H1 (cell line): ENCODE measurements around the gene ZNF561. TPM values are rescaled to one million over a fixed set of nuclear protein-coding genes. Genes with fewer than 3 reads are reported as not detected.

ENCODE experiments used
- CTCF ChIA-PET: fragments of 300-600 bp; sonication (Branson Sonifier 250); formaldehyde crosslinking; loops from one replicate; lab custom pipeline; 2021; ENCODE audit not compliant: partially characterized antibody; lab: Charles Lee
- POLR2A ChIA-PET: fragments of 300-600 bp; sonication (Branson Sonifier 250); formaldehyde crosslinking; loops from one replicate; lab custom pipeline; 2021; ENCODE audit warnings: inconsistent platforms; ENCODE audit not compliant: partially characterized antibody; lab: Charles Lee
- DNase-seq, 2 experiments: peaks; one replicate each; pipeline versions ENCODE4 v3.0.0 to v3.0.0-alpha.2; 2010 to 2022; ENCODE audit warnings: low spot score in 2 of 2, low read depth in 1 of 2, mixed read lengths in 1 of 2
- FAIRE-seq: peaks from 2 replicates; lab custom pipeline; 2011; peaks lifted over from hg19 to GRCh38; lab: Jason Lieb, UNC
- H2AFZ ChIP-seq: 2 replicates; pipeline ENCODE4 v1.8.1; 2012; ENCODE audit warnings: low read length, inconsistent platforms
- H2AK5ac ChIP-seq: 2 replicates; pipeline ENCODE4 v1.6.1; 2013; ENCODE audit warnings: low read depth, low read length
- H2BK120ac ChIP-seq: replicated peaks from 2 replicates; pipeline ENCODE3; 2013; ENCODE audit warnings: low read depth, low read length, inconsistent platforms
- H2BK12ac ChIP-seq: 2 replicates; pipeline ENCODE4 v1.6.1; 2013; ENCODE audit warnings: low read depth, low read length
- H2BK15ac ChIP-seq: 2 replicates; pipeline ENCODE4 v1.6.1; 2013; ENCODE audit warnings: low read length
- H2BK20ac ChIP-seq: 2 replicates; pipeline ENCODE4 v1.6.1; 2013; ENCODE audit warnings: low read length
- H2BK5ac ChIP-seq: 2 replicates; pipeline ENCODE4 v1.6.1; 2013; ENCODE audit warnings: low read depth, low read length
- H3K14ac ChIP-seq: 2 replicates; pipeline ENCODE4 v1.6.1; 2013; ENCODE audit warnings: inconsistent platforms; ENCODE audit not compliant: insufficient read length
- H3K18ac ChIP-seq: 2 replicates; pipeline ENCODE4 v1.6.1; 2013; ENCODE audit warnings: low read length; ENCODE audit errors: extremely low read depth
- H3K23ac ChIP-seq: 2 replicates; pipeline ENCODE4 v1.6.1; 2013; ENCODE audit warnings: inconsistent platforms; ENCODE audit not compliant: insufficient read length
- H3K23me2 ChIP-seq: 2 replicates; pipeline ENCODE4 v1.6.1; 2013; ENCODE audit warnings: low read depth, low read length
- H3K27ac ChIP-seq: 2 replicates; pipeline ENCODE4 v1.6.1; 2011; ENCODE audit warnings: low read depth, low read length, inconsistent platforms
- H3K27me3 ChIP-seq, 4 experiments: replicated peaks in 1 of 4; 1 replicate in 1 of 4; 2 replicates in 3 of 4; pipeline versions ENCODE4 v1.6.1 to v1.8.1; 2011 to 2013; ENCODE audit warnings: low read length in 3 of 4, mild to moderate bottlenecking in 3 of 4, inconsistent platforms in 2 of 4, mixed read lengths in 2 of 4, moderate library complexity in 1 of 4; ENCODE audit not compliant: control insufficient read depth in 3 of 4, insufficient read depth in 3 of 4; ENCODE audit errors: extremely low read depth in 1 of 4
- H3K36me3 ChIP-seq, 4 experiments: 2 replicates each; pipeline versions ENCODE4 v1.6.1 to v1.8.1; 2011 to 2013; ENCODE audit warnings: mild to moderate bottlenecking in 4 of 4, low read length in 3 of 4, moderate library complexity in 2 of 4, control low read depth in 1 of 4, inconsistent platforms in 1 of 4; ENCODE audit not compliant: insufficient read depth in 4 of 4, control insufficient read depth in 2 of 4
- H3K4ac ChIP-seq: replicated peaks from 2 replicates; pipeline ENCODE3; 2013; ENCODE audit warnings: low read length, low read depth, mixed read lengths, inconsistent platforms; ENCODE audit not compliant: insufficient read length
- H3K4me1 ChIP-seq, 4 experiments: replicated peaks in 1 of 4; 1 replicate in 1 of 4; 2 replicates in 3 of 4; pipeline versions ENCODE4 v1.6.1 to v1.8.1; 2011 to 2013; ENCODE audit warnings: low read length in 3 of 4, inconsistent platforms in 2 of 4, mixed read lengths in 1 of 4; ENCODE audit not compliant: insufficient read depth in 4 of 4, control insufficient read depth in 3 of 4
- H3K4me2 ChIP-seq, 2 experiments: 2 replicates each; pipeline versions ENCODE4 v1.6.1 to v1.8.1; 2011 to 2013; ENCODE audit warnings: low read depth in 2 of 2, low read length in 2 of 2, control low read depth in 1 of 2, inconsistent platforms in 1 of 2, mild to moderate bottlenecking in 1 of 2; ENCODE audit not compliant: insufficient read depth in 1 of 2
- H3K4me3 ChIP-seq, 4 experiments: fragments of 200-600, 300-600 bp in 1 of 4; sonication (generic), shearing (Covaris generic), sonication (Bioruptor Twin) in 1 of 4; 2 replicates each; pipeline versions ENCODE4 v1.5.1 to v1.8.1; 2011 to 2016; ENCODE audit warnings: low read length in 4 of 4, low read depth in 3 of 4, control low read depth in 2 of 4, inconsistent platforms in 2 of 4, mild to moderate bottlenecking in 2 of 4, mixed read lengths in 1 of 4, moderate library complexity in 1 of 4; ENCODE audit not compliant: insufficient read depth in 2 of 4; ENCODE audit errors: extremely low read depth in 1 of 4
- H3K56ac ChIP-seq: replicated peaks from 2 replicates; pipeline ENCODE3; 2013; ENCODE audit warnings: low read depth, mild to moderate bottlenecking, mixed read lengths, low read length, inconsistent platforms; ENCODE audit not compliant: insufficient read length
- H3K79me1 ChIP-seq: 2 replicates; pipeline ENCODE4 v1.6.1; 2013; ENCODE audit warnings: low read depth, low read length, control low read depth
- H3K79me2 ChIP-seq, 2 experiments: 2 replicates each; pipeline versions ENCODE4 v1.6.1 to v1.8.1; 2012 to 2013; ENCODE audit warnings: low read length in 2 of 2, mild to moderate bottlenecking in 2 of 2, inconsistent platforms in 1 of 2; ENCODE audit not compliant: insufficient read depth in 2 of 2, control insufficient read depth in 1 of 2
- H3K9ac ChIP-seq, 4 experiments: replicated peaks in 1 of 4; 1 replicate in 1 of 4; 2 replicates in 3 of 4; pipeline versions ENCODE4 v1.6.1 to v1.8.1; 2011 to 2013; ENCODE audit warnings: low read depth in 3 of 4, low read length in 3 of 4, control low read depth in 2 of 4, mild to moderate bottlenecking in 2 of 4, moderate library complexity in 2 of 4, inconsistent platforms in 1 of 4; ENCODE audit errors: extremely low read depth in 1 of 4
- H3K9me3 ChIP-seq, 2 experiments: 2 replicates each; pipeline versions ENCODE4 v1.6.1 to v1.8.1; 2012 to 2013; ENCODE audit warnings: mild to moderate bottlenecking in 2 of 2, moderate library complexity in 2 of 2, control low read depth in 1 of 2, inconsistent platforms in 1 of 2, low read depth in 1 of 2, low read length in 1 of 2, mixed read lengths in 1 of 2; ENCODE audit not compliant: insufficient read depth in 2 of 2
- H4K20me1 ChIP-seq, 2 experiments: replicated peaks in 1 of 2; 2 replicates each; pipeline versions ENCODE3 to v1.8.1; 2011 to 2013; ENCODE audit warnings: inconsistent platforms in 2 of 2, low read length in 2 of 2, mild to moderate bottlenecking in 1 of 2; ENCODE audit not compliant: insufficient read depth in 2 of 2, control insufficient read depth in 1 of 2
- H4K5ac ChIP-seq: 2 replicates; pipeline ENCODE4 v1.6.1; 2013; ENCODE audit warnings: low read length, low read depth, mixed read lengths, inconsistent platforms; ENCODE audit not compliant: insufficient read length
- H4K8ac ChIP-seq: 2 replicates; pipeline ENCODE4 v1.8.0; 2013; ENCODE audit warnings: mild to moderate bottlenecking, moderate library complexity, low read length, inconsistent platforms; ENCODE audit not compliant: insufficient read depth; ENCODE audit errors: extremely low read depth
- H4K91ac ChIP-seq: replicated peaks from 2 replicates; pipeline ENCODE3; 2013; ENCODE audit warnings: low read length, mixed read lengths, inconsistent platforms; ENCODE audit not compliant: insufficient read length
- BACH1 ChIP-seq: IDR thresholded peaks from 2 replicates; pipeline ENCODE4 v1.6.1; 2012; ENCODE audit warnings: low read length, improper control_type of control experiment
- CEBPB ChIP-seq: IDR thresholded peaks from 2 replicates; pipeline ENCODE4 v1.6.1; 2012; ENCODE audit warnings: low read depth, low read length
- HDAC2 ChIP-seq, 2 experiments: fragments of 300-600 bp in 1 of 2; sonication (generic) in 1 of 2; IDR thresholded peaks; 2 replicates each; pipeline ENCODE4 v1.6.1; 2011 to 2012; ENCODE audit warnings: low read depth in 2 of 2, low read length in 2 of 2, mild to moderate bottlenecking in 2 of 2, moderate library complexity in 2 of 2, borderline replicate concordance in 1 of 2, inconsistent platforms in 1 of 2
- JUND ChIP-seq: IDR thresholded peaks from 2 replicates; pipeline ENCODE4 v1.6.1; 2011; ENCODE audit warnings: mild to moderate bottlenecking, improper control_type of control experiment, low read length
- KDM5A ChIP-seq: fragments of 200-600 bp; IDR thresholded peaks from 2 replicates; pipeline ENCODE4 v1.7.1; 2012; ENCODE audit warnings: mild to moderate bottlenecking, low read length, inconsistent platforms, mixed read lengths
- TAF7 ChIP-seq: optimal IDR thresholded peaks from 2 replicates; pipeline ENCODE3; 2011; ENCODE audit warnings: low read depth, mild to moderate bottlenecking, inconsistent platforms, low read length, moderate library complexity, borderline replicate concordance
- WGBS, 2 experiments: shearing (Covaris generic) in 1 of 2; methylation state at CpG; one replicate each; pipeline versions ENCODE4 v1.1.6 to v1.1.7; 2013 to 2015; ENCODE audit warnings: low lambda C conversion rate in 2 of 2, mixed read lengths in 2 of 2, inconsistent platforms in 1 of 2, low coverage in 1 of 2, missing lambda C conversion rate in 1 of 2; ENCODE audit not compliant: insufficient replicate concordance in 2 of 2, insufficient coverage in 1 of 2, insufficient read length in 1 of 2; ENCODE audit errors: extremely low coverage in 1 of 2, missing lambda C conversion rate in 1 of 2; 5-methylcytosine and 5-hydroxymethylcytosine counted together
- long read RNA-seq, 2 experiments: library from RNA in 1 of 2; library from capped mRNA in 1 of 2; stranded (forward); transcript quantifications; one replicate each; pipeline ENCODE4 v2.0.0, GENCODE V29; 2021; ENCODE audit warnings: inconsistent platforms in 1 of 2
- polyA minus RNA-seq, 3 experiments: library from RNA; depleted of rRNA, polyadenylated mRNA; stranded (reverse); fragments of >200 nt; gene quantifications; 1 replicate in 2 of 3; 2 replicates in 1 of 3; pipeline ENCODE4 v1.2.3, GENCODE V29; 2011
- polyA plus RNA-seq, 7 experiments: library from polyadenylated mRNA; depleted of rRNA in 3 of 7; stranded (reverse) in 5 of 7; unstranded in 2 of 7; fragments of >200 nt in 5 of 7; fragments of 200-250 nt in 2 of 7; gene quantifications; 1 replicate in 5 of 7; 2 replicates in 1 of 7; 4 replicates in 1 of 7; pipeline versions ENCODE4 v1.2.1 to v1.2.3, GENCODE V29; 2011 to 2013; ENCODE audit warnings: missing spikeins in 2 of 7, mixed read lengths in 2 of 7
- total RNA-seq: library from RNA; stranded (reverse); fragmentation: NEBNext Ultra II Directional; extraction: Animal tissue kit (Norgen Biotek cat#: 25700); gene quantifications from 2 replicates; pipeline ENCODE4 v1.2.1, GENCODE V29; 2021

ZNF561 gene
- 57.6 and 64.7 TPM in 2 replicates for total RNA-seq
- polyA plus RNA-seq (2011; rRNA removed) = 25.0 and 28.6 TPM in 2 replicates
- 37.0 TPM for polyA plus RNA-seq (2011; cell fraction: cytosol; rRNA removed)
- polyA plus RNA-seq (2011; cell fraction: nucleus; rRNA removed) = 29.6 TPM
- 38.8 to 77.6 TPM (median 54.1 TPM) in 4 replicates for polyA plus RNA-seq (2012, experiment 1 of 2)
- polyA plus RNA-seq (2012, experiment 2 of 2) = 20.3 TPM
- 34.7 TPM for polyA plus RNA-seq (2013, experiment 1 of 2)
- 31.5 TPM for polyA plus RNA-seq (2013, experiment 2 of 2)
- 122 and 128 TPM in 2 replicates for polyA minus RNA-seq (2011; rRNA and poly(A)+ RNA removed)
- 50.1 TPM for polyA minus RNA-seq (2011; cell fraction: cytosol; rRNA and poly(A)+ RNA removed)
- polyA minus RNA-seq (2011; cell fraction: nucleus; rRNA and poly(A)+ RNA removed) = 118 TPM
- long read RNA-seq, experiment 1, full-length matches to known transcripts = 9 of 31 reads
- long read RNA-seq, experiment 1, partial matches to known transcripts = 7 of 31 reads
- long read RNA-seq, experiment 1, other reads (novel, unspliced or antisense) = 15 of 31 reads
- long read RNA-seq, experiment 2, full-length matches to known transcripts = 7 of 18 reads
- long read RNA-seq, experiment 2, partial matches to known transcripts = 1 of 18 reads
- long read RNA-seq, experiment 2, other reads (novel, unspliced or antisense) = 10 of 18 reads

GRCh38 chr19:9621156-9622037 lies at the start of gene ZNF561:
TSS of gene ZNF561 (minus strand) at chr19:9621232. CDS start at chr19:9619456, 1,776 bp downstream.
- 0 out of 2 replicates have a peak, but pooled peaks cover 2% of the 10 kb centered on the region for H3K79me1 ChIP-seq
- H3K4ac ChIP-seq = peak within 1 kb of the TSS; percentile 82
- no peak within 1 kb of the TSS for H3K14ac ChIP-seq
- peak within 1 kb of the TSS; percentile 96 for H3K18ac ChIP-seq
- peak within 1 kb of the TSS; percentile 98 for H2BK5ac ChIP-seq
- 0 out of 2 replicates have a peak within 1 kb of the TSS, but pooled peaks have one; percentile 92 for H2BK15ac ChIP-seq
- CTCF ChIA-PET = interaction anchor here (0.9 to 2.1 kb wide), 4 partner anchors 13 to 209 kb away, joined by 3 to 6 read pairs (median 3); no protein-coding TSS in a partner anchor
- H4K20me1 ChIP-seq = no peaks in the 10 kb centered on the region
- H3K4me1 ChIP-seq = peaks cover 0 to 5% (median 3%) of the 10 kb centered on the region in 4 experiments; a peak in 3 of 7 replicates
- peaks cover 13 to 30% (median 22%) of the 10 kb centered on the region in 4 experiments; a peak in 6 of 8 replicates for H3K36me3 ChIP-seq
- POLR2A ChIA-PET = interaction anchor here (0.6 to 2.5 kb wide), 22 partner anchors 10 to 633 kb away, joined by 3 to 19 read pairs (median 3); partner anchors contain the start of genes ZNF121, ZNF562 and ZNF846
- H2BK12ac ChIP-seq = peak within 1 kb of the TSS; percentile 82; the same call in 1 of the 2 replicates
- H3K27ac ChIP-seq = peak within 1 kb of the TSS; percentile 99
- H3K56ac ChIP-seq = peak within 1 kb of the TSS; percentile 98
- peak within 1 kb of the TSS; percentile 91 for H2BK120ac ChIP-seq
- no peaks in the 10 kb centered on the region for H3K9me3 ChIP-seq
- H3K27me3 ChIP-seq = no peaks in the 10 kb centered on the region
- peak within 1 kb of the TSS; percentile 97; the same call in 1 of the 2 replicates for H2AFZ ChIP-seq
- FAIRE-seq = no peak
- no peak within 1 kb of the TSS for H3K23ac ChIP-seq
- peak within 1 kb of the TSS; percentile 99 for H4K8ac ChIP-seq
- H4K91ac ChIP-seq = peak within 1 kb of the TSS; percentile 96
- H2AK5ac ChIP-seq = no peak within 1 kb of the TSS
- H3K23me2 ChIP-seq = peaks cover 4% of the 10 kb centered on the region
- H3K4me3 ChIP-seq = peak within 1 kb of the TSS; percentile 81 to 99 (median 94)
- H3K4me2 ChIP-seq = peak within 1 kb of the TSS; percentile 74 to 84
- WGBS, 2 experiments = 3% methylated on average over 33 of the region's 33 CpGs; no CpG with 5 or more reads in 1 of the 2 experiments
- no peak within 1 kb of the TSS for H2BK20ac ChIP-seq
- peak within 1 kb of the TSS; percentile 86 to 98 (median 97) for H3K9ac ChIP-seq
- peak; percentile 54 to 88 for DNase-seq
- peak within 1 kb of the TSS; percentile 94 for H4K5ac ChIP-seq
- peaks cover 8 to 31% of the 10 kb centered on the region in 2 experiments for H3K79me2 ChIP-seq
- TF ChIP-seq CEBPB (0 out of 2 replicates have a peak, but pooled peaks have one; percentile 3), TAF7 (peak; percentile 43), BACH1 (no peak), JUND (peak; percentile 80), HDAC2 (IDR thresholded peaks at IDR 0.05; ENCODE audit: borderline replicate concordance in 1 of 2, low read depth in 2 of 2, low read length in 2 of 2) (0 out of 4 replicates have a peak, but pooled peaks of 1 of the 2 experiments have one; percentile 51), KDM5A (peak; percentile 77)
